ENCODE results near the gene GABRB3.

DNA sequence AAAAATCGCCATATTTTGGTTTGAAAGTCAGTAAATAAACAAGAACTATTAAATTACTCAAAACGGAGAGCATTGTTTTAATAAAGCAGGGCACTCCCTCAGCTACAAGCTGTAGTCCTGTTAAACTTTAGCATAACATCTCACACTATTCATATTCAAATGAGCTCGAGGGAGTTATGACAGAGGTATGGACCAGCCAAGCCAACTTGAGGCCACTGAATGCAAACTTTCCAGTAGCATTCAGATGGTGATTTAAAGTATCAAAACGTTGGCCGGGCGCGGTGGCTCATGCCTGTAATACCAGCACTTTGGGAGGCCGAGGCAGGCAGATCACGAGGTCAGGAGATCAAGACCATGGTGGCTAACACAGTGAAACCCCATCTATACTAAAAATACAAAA is 132.9 kb downstream of the GABRB3 start:
- TF ChIP-seq, protein P1, sequence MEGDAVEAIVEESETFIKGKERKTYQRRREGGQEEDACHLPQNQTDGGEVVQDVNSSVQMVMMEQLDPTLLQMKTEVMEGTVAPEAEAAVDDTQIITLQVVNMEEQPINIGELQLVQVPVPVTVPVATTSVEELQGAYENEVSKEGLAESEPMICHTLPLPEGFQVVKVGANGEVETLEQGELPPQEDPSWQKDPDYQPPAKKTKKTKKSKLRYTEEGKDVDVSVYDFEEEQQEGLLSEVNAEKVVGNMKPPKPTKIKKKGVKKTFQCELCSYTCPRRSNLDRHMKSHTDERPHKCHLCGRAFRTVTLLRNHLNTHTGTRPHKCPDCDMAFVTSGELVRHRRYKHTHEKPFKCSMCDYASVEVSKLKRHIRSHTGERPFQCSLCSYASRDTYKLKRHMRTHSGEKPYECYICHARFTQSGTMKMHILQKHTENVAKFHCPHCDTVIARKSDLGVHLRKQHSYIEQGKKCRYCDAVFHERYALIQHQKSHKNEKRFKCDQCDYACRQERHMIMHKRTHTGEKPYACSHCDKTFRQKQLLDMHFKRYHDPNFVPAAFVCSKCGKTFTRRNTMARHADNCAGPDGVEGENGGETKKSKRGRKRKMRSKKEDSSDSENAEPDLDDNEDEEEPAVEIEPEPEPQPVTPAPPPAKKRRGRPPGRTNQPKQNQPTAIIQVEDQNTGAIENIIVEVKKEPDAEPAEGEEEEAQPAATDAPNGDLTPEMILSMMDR (IDR thresholded peaks at IDR 0.05): no peak
- no peak for TF ChIP-seq EZH2 (IDR thresholded peaks at IDR 0.05; ENCODE audit: borderline replicate concordance, insufficient read depth, low read depth, low read length, poor library complexity, severe bottlenecking)

Measured in B cell (primary cell).